ENCODE measurements around the gene MUC5B. TPM values are rescaled to one million over a fixed set of nuclear protein-coding genes. Genes with fewer than 3 reads are reported as not detected.

MUC5B gene
- total RNA-seq, 1 donor from 2014 or later = not detected

GRCh38 chr11:1191786-1192470 is 30.9 kb upstream of the MUC5B start:
- peak; percentile 81 for DNase-seq (ENCODE audit: low spot score)

- DNase-seq (ENCODE audit: low spot score) = peak; percentile 72
Measured at GRCh38 chr11:1192741-1193325, 30.0 kb upstream of the MUC5B start.

- DNase-seq (ENCODE audit: low spot score) = peak; percentile 84
Measured at GRCh38 chr11:1193326-1194230, 29.3 kb upstream of the MUC5B start.

- peak; percentile 90 for DNase-seq (ENCODE audit: low spot score)
Measured at GRCh38 chr11:1194231-1194976, 28.5 kb upstream of the MUC5B start.

GRCh38 chr11:1194977-1195681 is 27.7 kb upstream of the MUC5B start:
- DNase-seq (ENCODE audit: low spot score) = peak; percentile 77

DNA sequence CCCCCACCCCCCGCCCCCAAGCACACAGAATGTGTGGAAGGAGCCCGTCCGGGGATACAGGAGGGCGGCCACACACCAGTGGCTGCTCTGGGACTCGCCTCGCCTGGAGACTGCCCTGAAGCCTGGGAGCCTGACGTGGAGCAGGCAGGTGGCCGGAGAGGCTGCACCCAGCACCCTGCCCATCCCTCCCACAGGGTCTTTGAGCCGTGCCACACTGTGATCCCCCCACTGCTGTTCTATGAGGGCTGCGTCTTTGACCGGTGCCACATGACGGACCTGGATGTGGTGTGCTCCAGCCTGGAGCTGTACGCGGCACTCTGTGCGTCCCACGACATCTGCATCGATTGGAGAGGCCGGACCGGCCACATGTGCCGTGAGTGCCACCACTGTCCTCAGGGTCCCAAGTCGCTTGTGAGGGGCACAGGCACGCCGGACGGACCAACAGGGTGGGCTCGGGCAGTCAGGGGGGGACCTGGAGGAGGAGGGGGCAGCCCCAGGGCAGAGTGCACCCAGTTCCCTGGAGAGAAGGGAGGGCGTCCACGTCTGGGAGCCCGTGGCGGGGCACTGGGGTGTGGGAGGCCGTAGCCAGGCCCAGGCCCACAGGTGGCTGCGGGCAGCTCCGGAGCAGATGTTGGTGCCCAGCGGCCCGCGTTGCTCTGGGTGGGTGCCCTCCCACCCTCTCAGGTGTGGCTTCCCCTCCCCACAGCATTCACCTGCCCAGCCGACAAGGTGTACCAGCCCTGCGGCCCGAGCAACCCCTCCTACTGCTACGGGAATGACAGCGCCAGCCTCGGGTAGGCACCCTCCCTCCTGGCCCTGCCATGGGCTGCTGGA is 27.0 kb upstream of the MUC5B start:
- DNase-seq (ENCODE audit: low spot score) = no peak

DNA sequence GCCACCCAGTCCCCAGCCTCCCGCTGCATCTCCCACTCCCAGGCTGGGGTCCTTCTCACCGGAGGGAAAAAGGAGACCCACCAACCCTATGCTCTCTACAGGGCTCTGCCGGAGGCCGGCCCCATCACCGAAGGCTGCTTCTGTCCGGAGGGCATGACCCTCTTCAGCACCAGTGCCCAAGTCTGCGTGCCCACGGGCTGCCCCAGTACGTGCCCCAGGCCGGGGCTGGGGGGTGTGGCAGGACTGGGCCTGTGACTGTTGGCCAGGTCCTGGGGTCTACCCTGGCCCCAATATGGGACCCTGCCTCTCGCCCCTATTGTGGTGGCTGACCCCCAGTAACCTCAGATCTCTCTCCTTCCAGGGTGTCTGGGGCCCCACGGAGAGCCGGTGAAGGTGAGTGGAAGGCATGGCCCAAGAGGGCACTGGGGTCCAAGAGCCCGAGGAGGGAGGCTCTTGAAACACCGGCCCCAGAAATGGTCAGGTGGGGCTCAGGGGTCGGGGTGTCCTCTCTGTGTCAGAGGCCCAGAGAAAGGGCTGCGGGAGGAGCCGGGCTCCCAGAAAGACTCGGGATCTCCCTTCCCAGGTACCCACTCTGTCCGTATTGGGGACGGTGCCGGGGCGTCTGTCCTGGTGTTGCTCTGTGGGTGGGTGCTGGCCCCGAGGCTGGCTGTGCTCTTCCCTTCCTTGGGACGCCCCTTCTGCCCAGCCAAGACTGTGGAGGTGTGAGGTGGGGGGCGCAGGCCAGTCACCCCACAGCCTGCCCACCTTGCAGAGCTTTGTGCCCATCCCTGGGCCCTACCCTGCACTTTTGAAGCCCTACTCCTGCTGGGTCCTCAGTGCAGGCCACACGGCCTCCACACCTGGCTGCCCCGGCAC is 26.1 kb upstream of the MUC5B start:
- DNase-seq (ENCODE audit: low spot score) = peak; percentile 84

DNA sequence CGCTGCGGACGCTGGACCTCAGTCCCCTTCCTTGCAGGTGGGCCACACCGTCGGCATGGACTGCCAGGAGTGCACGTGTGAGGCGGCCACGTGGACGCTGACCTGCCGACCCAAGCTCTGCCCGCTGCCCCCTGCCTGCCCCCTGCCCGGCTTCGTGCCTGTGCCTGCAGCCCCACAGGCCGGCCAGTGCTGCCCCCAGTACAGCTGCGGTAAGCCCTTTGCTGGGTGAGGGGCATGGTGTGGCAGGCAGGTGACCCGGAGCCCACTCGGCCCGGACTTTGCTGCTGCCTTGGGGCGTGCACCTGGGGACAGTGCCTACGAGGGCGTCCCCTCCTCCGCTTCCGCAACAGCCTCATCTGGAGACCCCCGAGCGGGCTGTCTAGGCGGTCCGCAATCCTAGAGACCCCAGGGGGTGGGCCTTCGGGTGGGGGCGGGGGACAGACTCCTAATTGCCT is 25.4 kb upstream of the MUC5B start:
- no peak for DNase-seq (ENCODE audit: low spot score)

- peak; percentile 87 for DNase-seq (ENCODE audit: low spot score)
Measured at GRCh38 chr11:1197886-1198560, 24.8 kb upstream of the MUC5B start.

DNA sequence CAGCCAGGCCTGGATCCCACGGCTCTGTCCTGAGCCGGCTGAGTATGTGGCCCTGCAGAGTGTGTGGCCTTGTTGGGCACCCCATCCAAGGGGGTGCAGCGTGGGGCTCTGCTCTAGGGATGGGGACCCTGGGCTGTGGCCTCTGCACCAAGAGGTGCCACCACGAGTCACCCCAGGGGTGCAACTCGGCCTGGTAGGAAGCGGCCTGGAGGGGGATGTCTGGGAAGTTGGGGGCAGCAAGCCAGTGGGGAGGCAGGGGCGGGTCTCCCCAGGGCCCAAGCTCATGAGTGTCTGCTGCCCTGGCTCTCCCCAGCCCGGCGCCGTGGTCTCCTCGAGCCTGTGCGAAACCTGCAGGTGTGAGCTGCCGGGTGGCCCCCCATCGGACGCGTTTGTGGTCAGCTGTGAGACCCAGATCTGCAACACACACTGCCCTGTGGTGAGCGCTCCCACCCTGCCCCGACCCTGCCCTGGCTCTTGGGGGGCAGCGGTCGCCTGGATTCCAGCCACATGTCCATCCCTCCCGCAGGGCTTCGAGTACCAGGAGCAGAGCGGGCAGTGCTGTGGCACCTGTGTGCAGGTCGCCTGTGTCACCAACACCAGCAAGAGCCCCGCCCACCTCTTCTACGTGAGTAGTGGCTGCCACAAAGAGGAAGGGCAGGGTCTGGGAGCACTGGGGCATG is 24.2 kb upstream of the MUC5B start:
- peak; percentile 75 for DNase-seq (ENCODE audit: low spot score)

DNA sequence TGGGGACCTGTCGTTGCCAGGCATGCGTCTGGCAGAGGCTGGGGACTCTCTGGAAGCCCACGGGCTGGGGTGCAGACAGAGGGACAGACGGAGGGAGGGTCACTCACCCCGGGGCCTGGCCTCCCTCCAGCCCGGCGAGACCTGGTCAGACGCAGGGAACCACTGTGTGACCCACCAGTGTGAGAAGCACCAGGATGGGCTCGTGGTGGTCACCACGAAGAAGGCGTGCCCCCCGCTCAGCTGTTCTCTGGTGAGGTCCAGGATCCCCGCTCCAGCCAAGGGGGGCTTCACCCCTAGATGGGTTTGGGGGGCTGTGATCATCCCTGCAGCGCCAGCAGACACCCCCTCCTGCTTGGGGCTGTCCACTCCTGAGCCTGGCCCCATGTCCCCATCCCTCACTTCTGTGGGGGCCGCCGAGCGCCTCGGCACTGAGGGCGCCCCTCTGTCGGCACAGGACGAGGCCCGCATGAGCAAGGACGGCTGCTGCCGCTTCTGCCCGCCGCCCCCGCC is 23.6 kb upstream of the MUC5B start:
- peak; percentile 73 for DNase-seq (ENCODE audit: low spot score)

DNA sequence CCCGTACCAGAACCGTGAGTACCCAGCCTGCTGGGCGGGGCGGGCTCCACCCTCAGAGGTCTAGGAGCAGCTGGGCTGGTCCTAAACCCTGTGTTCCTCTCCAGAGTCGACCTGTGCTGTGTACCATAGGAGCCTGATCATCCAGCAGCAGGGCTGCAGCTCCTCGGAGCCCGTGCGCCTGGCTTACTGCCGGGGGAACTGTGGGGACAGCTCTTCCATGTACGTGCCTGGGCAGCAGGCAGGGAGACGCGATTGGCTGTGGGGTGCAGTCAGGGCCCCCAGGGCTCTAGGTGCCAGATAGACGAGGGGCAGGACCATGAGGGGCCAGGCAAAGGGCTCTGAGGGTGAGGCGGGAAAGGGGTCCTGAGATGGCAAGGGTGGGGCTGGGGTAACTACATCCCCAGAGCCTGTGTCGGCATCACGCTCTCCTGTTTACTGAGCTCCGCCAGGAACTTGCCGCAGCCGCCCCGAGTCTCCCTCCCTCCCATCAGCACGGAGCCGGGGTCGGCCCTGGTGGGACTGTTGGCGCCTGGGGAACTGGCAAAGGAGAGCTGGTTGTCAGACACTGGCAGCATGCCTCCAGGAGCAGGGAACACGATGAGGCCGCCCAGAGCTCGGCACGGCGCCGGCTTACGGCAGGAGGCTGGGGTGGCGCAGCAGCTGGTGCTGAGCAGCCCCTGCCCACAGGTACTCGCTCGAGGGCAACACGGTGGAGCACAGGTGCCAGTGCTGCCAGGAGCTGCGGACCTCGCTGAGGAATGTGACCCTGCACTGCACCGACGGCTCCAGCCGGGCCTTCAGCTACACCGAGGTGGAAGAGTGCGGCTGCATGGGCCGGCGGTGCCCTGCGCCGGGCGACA is 22.9 kb upstream of the MUC5B start:
- DNase-seq (ENCODE audit: low spot score) = peak; percentile 87

DNA sequence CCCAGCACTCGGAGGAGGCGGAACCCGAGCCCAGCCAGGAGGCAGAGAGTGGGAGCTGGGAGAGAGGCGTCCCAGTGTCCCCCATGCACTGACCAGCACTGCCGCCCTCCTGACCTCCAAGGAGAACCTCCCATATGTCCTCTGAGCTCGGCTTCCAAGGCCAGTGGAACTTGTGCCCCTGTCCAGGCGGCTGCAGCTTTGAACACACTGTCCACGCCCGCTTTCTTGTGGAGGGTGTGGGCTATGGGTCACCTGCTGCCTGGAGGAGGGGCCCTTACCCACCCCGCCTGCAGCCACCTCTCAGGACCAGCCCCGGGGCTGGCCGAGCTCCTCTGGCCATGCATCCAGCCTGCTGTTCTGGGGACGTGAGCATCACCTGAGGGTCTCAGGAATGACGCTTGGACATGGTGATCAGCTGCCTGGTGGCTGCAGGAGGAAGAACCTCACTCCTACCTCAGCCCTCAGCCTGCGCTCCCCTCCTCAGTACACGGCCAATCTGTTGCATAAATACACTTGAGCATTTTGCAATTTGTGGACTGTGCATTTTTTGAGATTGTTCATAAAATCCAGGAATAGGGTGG is 22.2 kb upstream of the MUC5B start:
- DNase-seq (ENCODE audit: low spot score) = peak; percentile 82

- DNase-seq (ENCODE audit: low spot score) = no peak
Measured at GRCh38 chr11:1201395-1202153, 21.3 kb upstream of the MUC5B start.

DNA sequence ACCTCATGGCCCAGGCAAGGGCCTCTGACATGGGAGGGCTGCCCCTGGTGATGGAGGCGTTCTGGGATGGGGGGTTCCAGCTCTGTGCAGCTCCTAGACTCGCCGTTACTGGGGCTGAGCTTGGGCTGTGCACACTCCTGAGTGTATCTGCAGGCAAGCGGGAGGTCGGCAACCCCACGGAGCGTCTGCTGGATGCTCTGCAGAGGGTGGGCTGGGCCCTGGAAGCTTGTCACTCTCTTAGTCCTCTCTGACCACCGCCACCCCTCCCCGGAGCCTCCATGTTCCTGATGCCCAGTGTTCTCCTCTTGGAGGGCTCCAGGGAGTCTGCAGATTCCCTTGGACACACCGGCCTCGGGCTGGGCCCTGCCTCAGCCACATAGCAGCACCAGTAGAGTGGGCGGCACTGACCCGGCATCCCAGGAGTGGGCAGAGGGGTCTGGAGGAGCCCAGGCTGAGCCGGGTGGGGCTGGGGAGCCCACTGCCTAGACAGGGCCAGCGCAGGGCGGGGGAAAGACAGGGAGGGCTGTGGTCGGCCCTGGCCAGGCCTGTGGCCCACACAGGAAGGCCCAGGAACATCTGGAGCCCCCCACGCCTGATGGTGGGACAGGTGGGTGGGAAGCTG is 20.6 kb upstream of the MUC5B start:
- DNase-seq (ENCODE audit: low spot score) = peak; percentile 86
